Iris pigment epithelial cell (primary cell): ENCODE measurements around the gene GGA1.
A peak's percentile ranks its signal among the peaks of the same experiment; 100 is the strongest.

Experiments
- DNase-seq: peaks from one replicate; pipeline ENCODE4 v3.0.0-alpha.2; 2011; ENCODE audit warnings: low read depth

The GGA1 gene, protein sequence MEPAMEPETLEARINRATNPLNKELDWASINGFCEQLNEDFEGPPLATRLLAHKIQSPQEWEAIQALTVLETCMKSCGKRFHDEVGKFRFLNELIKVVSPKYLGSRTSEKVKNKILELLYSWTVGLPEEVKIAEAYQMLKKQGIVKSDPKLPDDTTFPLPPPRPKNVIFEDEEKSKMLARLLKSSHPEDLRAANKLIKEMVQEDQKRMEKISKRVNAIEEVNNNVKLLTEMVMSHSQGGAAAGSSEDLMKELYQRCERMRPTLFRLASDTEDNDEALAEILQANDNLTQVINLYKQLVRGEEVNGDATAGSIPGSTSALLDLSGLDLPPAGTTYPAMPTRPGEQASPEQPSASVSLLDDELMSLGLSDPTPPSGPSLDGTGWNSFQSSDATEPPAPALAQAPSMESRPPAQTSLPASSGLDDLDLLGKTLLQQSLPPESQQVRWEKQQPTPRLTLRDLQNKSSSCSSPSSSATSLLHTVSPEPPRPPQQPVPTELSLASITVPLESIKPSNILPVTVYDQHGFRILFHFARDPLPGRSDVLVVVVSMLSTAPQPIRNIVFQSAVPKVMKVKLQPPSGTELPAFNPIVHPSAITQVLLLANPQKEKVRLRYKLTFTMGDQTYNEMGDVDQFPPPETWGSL

DNA sequence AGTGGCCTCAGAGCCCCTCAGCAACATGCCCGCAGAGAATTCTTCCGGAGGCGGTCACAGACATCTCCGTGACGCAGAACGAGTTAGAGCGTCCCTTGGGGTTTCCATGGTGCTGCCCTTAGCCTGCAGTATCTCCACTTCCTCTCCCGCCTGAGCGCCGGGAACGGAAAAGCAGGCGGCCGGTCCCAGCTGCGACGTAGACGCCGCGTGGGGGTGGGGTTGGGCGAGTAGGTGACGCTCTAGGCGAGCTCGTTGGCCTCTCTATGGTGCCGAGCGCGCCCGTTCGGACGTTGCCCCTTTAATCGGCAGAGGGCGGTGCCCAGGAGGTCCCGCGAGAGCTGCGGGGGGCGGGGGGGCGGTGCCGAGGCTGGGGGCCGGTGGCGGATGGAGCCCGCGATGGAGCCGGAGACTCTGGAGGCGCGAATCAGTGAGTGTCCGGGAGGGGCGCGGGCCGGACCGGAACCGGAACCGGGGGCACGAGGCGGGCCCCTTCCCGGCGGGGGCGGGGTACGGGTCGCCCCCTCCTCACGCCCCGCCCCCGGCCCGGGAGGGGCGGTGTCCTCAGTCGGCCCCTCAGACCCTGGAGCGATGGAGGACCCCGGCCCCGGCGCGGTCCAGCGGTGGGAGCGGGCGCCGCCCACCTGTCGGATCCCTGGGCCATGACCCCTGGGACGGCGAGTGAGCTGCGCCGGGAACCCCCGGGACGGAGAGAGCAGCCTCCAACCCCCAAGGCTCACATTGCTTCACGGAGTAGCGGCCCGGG, at the start of gene GGA1:
Gene GGA1 (plus strand): TSS at position 358 of the 763 bp plus-strand sequence. CDS start 27 bp downstream, at position 385.
- peak; percentile 97 for DNase-seq

DNA sequence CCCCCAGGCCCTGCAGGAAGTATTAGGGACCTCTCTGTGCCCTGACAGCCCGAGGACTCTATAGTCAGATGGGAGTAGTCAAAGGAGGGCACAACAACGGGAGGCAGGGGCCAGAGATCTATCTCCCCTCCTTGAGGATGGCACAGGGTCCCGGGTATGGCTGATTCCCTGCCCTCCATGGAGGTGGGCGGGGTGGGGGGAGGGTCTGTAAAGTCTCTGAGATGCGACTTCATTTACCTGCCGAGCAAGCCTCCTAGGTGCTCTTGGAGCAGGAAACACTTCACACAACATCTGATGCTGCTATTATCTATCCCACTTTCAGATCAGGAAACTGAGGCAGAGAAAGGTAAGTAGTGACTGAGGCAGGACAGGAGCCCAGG, 49.1 kb upstream of the GGA1 start:
- DNase-seq = no peak

DNA sequence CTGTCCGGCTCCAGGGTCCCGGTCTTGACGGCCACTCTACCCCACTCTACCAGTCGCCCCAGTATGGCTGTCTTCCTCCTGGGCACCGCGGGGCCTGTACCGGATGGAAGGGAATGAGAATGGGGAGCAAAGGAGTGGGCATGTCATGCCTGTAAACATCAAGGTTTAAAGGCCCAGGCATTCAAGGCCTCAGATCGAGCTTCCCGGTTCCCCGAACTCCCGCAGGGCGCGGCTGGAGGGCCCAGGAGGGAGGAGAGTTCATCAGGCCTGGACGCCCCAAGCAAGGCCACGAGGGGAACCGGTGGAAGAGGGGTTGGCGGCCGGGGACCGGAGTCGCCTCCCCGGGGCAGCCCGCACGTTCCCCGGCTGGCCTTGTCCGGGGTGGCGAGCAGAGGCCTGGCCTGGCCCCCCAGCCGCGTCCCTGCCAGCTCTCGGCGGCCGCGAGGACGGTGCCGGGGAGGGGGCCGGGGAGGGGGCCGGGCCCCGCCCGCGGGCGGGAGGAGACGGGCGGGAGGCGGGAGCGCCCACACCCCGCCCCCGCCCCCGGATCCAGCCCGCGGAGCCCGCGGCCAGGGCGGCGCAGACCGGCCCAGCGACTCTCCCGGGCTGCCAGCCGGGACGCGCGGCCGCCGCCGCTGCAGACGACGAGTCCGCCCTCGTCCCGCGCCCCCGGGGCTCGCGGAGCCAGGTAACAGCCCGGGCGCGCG, 48.6 kb upstream of the GGA1 start, which contains the start of gene CDC42EP1:
Gene CDC42EP1 (plus strand): TSS at position 580 of the 707 bp plus-strand sequence. CDS start 5,870 bp downstream, outside the sequence.
- peak; percentile 55 for DNase-seq

DNA sequence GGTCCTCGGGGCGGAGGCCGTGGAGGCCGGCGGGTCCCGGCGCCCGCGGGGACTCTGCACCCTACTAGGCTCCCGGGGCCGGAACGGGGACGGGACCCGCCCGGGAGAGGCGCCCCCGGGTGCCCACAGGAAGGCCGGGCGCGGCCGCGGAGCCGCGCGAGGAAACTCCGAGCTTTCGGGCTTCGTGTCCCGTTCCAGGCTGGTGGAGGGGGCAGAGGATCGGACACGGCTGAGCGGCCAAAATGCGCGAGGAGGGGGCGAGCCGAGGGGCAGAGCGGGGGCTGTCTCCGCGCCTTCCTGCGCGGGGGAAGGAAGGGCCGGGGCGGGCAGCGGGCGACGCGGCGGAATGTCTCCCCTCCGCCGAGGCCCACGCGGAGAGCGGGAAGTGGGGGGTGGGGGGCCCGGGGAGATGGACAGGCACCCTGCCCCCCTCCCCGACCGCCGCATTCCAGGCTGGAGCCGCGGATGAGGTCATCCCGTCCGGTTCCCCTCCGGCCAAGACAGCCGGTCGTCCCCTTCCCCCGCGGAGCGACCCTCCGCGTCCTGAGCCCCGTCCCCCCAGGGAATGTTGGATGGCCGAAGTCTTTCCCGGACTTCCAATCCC, 47.9 kb upstream of the GGA1 start:
- peak; percentile 69 for DNase-seq

DNA sequence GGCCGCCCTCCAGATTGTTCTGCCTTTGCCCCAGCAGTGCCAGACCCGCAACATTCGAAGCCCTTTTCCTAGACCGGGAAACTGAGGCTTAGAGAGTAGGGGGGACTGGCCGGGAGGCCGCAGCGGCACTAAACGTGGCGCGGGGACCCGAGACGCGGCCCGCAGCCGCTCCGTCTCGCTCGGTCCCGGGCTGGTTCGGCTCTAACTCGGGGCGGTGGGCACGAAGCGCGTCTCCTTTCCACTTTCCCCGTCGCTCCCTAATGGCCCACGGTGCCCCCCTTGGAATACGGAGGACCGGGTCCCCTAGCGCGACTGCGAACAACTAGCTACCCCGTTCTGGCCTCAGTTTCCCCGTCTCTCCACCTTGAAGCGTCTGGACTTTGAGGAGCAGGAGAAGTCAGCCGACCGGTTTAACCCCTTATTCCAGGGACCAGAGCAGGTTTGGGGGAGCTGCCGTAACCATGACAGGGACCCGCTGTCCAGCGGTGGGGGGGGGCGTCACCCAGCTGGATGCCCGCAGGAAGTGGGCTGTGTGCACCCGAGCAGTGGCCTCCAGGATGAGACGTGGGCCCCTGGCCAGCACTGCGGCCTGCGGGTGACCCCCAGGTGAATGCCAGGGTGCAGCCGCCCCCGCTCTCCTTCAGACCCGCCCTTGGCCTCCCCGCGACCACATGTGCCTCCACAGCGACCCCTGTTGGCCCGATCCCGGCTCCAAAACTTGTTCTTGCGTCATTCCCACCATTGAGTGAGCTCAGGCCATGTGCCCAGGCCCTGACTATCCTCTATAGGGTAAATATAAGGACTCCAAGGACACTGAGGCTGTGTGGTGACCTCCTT, 47.2 kb upstream of the GGA1 start:
- DNase-seq = peak; percentile 86

DNA sequence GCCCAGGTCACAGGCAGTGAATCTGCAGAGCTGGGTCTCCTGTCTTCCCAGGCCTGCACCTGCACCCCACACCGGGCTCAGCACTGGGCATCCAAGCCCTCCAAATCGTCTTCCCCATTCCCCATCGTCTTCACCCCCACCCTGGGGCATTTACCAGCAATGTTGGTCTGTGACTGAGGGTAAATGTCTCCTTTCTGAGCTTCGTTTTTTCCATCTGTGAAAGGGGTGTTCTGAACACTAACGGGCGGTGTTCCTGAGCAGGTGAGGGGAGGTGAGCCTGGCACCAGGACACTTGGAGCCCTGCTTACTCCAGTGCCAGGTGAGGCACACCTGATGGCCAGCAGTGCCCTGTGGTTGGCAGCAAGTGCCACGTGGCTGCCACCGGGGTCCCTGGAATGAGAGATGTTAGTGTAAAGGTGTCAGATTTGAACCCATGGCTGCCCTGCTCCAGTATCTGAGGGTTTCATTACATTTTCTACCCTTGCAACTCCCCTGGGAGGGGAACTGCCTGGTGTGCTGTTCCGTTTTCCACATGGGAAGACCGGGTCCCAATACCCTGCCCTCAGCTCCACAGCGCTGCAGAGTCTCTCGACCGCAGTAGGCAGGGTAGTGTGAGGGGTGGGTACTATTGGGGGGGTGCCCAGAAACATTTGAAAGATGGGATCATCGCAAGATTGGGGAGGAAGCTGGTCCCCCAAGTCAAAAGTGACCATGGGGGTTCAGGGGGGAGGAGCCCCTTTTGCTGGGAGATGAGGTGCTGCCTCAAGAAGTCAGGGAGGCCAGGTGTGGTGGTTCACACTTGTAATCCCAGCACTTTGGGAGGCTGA, 46.4 kb upstream of the GGA1 start:
- no peak for DNase-seq

DNA sequence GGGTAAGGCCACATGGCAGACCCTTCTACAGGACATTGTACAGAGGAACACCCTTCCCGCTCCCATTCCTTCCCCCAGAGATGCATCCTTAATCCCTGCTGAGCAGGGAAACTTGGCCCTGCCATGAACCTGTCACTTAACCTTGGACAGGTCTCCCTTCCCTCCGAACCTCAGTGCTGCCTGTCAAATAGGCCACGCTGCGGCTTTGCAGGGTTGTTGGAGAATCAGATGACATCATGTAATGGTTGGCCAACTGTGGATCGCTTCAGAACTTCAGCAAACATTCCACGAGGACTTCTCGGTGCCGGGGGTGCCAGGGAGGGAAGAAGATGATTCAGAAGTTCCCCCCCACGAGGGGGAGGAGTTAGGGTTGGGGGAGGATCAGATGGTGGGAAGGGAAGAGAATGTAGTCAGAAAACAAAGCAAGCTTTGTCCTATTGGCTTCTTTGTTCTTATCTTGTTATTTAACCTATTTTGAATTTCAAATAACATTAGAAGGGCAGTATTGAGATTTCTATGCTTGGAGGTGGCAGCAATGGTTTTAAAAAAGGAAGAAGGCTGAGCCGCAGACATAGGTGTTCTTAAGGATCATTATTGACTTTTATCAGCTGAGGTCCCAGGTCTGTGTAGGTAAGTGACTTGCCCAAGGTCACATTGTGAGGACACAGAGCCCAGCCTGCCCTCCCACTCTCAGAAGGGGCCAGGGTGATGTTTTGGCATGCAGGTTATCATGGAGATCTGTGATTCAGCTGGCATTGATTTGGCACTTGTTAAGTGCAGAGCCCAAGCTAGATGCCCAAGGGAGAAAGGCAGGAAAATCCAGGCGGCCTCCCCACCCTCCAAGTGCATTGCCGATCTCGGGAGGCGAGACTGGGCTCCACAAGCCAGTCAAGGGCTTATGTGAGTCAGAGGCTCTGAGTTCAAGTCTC, 45.2 kb upstream of the GGA1 start:
- peak; percentile 99 for DNase-seq

DNA sequence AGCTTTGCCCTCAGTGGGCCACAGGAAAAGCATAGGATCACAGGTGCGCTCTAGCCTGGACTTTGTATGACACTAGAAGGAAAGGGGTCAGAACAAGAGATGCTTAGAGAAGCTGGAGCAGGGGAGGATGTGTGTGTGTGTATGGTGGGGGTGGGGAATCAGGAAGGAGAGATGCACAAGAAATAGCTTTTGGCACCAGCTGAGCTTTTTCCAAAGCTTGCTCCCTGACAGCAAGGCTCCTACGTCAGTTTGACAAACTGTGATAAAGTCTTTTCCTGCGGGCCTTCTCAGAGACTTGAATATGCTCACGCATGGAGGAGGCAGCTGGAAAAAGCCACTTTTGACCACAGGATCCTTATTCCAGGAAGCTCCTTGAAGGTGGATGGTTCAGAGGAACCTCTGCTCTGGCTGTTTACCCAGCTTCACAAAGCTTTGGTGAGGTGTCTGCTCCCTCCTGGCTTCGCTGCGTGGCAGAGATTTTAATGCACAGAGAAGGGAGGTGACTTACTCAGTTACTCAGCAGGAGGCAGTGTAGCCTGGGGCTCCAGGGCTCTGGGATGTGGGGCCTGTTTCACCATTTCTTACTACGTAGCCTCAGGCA, 44.4 kb upstream of the GGA1 start:
- peak; percentile 45 for DNase-seq

DNA sequence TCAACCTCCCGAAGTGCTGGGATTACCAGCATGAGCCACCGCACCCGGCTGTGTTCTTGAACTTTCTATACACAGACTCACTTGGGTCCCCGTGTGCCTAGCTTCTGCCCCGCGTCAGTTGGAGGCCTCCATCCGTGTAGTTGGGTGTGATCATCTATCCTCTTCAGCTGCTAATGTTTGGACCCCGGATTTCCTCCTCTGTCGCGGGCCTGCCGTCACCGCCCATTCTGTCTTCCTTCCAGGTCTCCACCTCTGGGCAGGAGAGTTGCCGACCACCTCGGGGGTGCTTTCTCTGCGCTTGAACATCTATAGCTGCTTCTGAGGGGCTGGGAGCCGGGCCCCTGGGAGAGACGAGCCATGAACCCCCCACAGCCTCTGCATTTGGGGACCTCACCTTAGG, 42.8 kb upstream of the GGA1 start:
- DNase-seq = no peak

DNA sequence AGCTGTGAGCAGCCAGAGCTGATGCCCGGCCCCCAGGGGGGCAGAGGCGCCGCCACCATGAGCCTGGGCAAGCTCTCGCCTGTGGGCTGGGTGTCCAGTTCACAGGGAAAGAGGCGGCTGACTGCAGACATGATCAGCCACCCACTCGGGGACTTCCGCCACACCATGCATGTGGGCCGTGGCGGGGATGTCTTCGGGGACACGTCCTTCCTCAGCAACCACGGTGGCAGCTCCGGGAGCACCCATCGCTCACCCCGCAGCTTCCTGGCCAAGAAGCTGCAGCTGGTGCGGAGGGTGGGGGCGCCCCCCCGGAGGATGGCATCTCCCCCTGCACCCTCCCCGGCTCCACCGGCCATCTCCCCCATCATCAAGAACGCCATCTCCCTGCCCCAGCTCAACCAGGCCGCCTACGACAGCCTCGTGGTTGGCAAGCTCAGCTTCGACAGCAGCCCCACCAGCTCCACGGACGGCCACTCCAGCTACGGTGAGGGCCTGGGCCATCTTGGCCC, 42.3 kb upstream of the GGA1 start:
- no peak for DNase-seq

DNA sequence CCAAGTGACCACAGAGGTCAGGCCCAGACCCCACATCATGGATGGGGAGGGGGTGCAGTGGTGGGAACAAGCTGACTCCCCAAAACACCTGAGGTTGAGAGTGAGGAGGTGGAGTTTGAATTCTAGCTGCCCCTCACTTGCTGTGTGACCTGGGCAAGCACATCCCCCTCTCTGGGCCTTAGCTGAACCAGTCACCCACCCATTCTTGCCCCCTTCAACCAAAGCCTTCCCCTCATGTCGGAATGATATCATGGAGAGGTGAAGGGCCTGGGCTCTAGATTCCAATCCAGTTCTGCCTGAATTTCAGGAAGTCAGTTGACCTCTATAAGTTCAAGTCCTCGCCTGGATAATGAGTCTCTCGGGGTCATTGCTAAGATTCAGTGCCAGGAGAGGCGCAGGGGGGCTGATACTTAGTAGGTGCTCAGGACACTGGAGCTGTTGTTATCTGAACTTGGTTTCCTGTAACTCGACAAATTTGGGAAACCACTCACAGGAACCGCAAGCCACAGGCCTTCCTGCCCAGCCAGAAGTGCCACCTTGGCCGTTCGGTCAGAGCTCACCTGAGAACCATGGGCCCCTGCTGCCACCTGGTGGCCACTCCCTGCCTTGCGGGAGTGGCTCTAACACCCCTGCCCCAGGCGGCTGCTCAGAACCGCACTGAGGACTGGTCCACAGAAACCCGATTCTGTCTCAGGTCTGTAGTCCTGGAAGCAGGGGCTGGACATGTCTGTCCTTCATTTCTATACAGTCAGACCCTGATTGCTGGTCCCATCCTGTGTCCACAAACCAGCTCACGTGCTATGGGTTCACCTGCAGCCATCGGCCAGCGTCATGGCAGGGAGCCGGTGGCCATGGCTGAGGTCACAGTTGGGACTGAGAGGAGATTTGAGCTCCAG, 41.5 kb upstream of the GGA1 start:
- DNase-seq = peak; percentile 42

DNA sequence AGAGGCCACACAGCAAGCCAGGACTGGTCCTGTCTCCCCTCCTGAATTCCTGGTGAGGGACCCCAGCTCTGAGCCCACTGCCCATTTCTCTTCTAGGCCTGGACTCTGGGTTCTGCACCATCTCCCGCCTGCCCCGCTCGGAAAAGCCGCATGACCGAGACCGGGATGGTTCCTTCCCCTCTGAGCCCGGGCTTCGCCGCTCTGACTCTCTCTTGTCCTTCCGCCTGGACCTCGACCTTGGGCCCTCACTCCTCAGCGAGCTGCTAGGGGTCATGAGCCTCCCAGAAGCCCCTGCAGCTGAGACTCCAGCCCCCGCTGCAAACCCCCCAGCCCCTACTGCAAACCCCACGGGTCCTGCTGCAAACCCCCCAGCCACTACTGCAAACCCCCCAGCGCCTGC, 40.6 kb upstream of the GGA1 start:
- no peak for DNase-seq

DNA sequence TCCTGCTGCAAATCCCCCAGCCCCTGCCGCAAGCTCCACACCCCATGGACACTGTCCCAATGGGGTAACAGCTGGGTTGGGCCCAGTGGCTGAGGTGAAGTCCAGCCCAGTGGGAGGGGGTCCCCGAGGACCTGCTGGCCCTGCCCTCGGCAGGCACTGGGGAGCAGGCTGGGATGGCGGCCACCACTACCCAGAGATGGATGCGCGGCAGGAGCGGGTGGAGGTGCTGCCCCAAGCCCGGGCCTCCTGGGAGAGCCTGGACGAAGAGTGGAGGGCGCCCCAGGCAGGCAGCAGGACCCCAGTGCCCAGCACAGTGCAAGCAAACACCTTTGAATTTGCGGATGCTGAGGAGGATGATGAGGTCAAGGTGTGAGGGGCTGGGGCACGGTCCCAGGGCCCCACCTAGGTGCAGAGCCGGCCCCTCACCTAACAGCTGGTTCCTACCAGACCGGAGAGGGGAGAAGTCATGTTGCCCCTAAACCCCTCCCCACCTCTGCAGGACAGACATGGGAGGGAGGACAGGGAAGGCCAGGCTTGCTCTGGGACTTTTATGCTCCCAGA, 40.1 kb upstream of the GGA1 start:
- no peak for DNase-seq

DNA sequence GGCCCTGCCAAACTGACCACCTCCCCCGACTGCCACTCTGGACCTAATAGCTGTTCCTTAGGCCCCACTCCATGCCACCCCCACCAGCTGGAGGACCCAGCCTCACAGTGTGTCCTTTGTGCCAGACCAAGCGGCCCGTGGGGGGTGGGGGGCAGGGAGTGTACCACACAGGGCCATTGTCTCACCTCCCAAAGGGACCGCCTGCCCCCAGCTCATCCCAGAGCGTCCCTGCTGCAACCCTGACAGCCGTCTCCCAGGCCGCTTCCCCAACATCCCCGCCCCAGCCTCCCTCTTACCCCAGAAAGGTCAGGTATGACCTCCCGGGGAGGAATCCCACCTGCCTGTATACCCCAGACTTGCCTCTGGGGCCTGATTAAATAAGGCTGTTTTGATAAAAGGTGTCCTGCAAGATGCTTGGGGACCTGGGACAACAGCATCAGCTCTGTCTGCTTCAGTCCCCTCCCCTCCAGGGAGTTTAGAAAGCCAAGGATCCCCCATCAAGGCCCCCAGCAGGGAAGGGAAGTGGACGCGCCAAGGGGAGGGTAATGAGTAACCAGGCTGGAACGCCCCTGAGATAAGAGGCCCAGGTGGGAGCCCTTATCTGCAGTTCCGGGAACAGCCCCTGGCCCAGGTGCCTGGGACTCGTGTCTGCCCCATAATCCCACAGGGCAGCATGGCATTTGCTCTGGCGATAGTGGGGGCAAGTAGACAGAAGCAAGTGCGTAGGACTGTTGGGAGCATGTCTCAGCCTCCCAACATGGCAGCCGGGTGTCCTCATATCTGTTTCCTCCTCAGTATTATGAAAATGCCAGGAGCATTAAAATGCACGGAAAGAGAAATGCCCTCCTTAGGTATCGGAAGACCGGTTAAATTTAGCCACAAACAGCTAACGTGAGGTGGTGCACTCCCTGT, 39.4 kb upstream of the GGA1 start:
- no peak for DNase-seq

DNA sequence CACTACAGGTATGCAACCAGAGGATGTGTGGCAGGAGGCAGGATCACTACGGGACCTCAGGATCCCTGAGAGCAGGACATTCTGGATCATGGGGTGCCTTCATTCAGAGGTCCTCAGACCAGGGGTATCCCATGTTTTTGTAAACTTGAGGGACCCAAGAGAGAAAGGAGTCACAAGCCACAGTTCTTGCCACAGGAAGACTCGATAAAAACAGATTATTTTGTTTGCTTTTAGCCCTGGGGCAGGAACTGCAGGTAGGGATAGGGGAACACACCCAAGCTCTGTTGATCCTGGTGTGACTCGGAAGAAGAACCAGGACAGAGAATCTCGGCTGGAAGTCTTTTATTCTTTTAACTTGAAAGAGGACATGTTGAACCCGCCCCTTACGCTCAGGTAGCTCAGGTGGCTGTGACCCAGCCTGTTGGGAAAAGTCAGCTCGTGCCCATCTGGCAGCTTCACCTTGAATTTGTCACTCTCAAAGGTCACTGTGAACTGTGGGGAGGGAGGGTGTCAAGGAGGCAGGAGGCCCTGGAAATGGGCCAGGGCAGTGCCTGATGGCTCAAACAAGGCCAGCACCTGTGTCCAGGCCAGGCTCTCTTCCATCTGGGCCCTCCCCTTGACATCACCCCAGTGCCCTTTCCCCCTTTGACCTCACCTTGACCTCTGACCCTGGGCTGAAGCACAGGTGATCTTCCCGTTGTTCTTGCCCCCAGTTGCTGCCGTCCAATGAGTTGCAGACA, 38.5 kb upstream of the GGA1 start:
- no peak for DNase-seq
